BE2C (cell line): ENCODE data around the gene POC1A.

Experiments
- DNase-seq: peaks from one replicate; pipeline ENCODE4 v3.0.0-alpha.2; 2020
- H3K27me3 ChIP-seq: fragments of 250-450 bp; sonication (Bioruptor Pico); 2 replicates; pipeline ENCODE4 v1.5.1; 2020; ENCODE audit warnings: mild to moderate bottlenecking
- H3K36me3 ChIP-seq: fragments of 250-450 bp; sonication (Bioruptor Pico); 2 replicates; pipeline ENCODE4 v1.5.1; 2020; ENCODE audit warnings: mild to moderate bottlenecking
- H3K4me1 ChIP-seq: fragments of 250-450 bp; sonication (Bioruptor Pico); 2 replicates; pipeline ENCODE4 v1.5.1; 2020
- H3K4me3 ChIP-seq: 2 replicates; pipeline ENCODE4 v1.5.1; 2011; ENCODE audit warnings: low read depth, low read length
- H3K9me3 ChIP-seq: fragments of 250-450 bp; sonication (Bioruptor Pico); 2 replicates; pipeline ENCODE4 v1.5.1; 2020
- CTCF ChIP-seq: IDR thresholded peaks from 2 replicates; pipeline ENCODE4 v1.5.1; 2012; ENCODE audit warnings: mild to moderate bottlenecking, low read depth, low read length

POC1A gene

GRCh38 chr3:52056521-52056967, 97.7 kb downstream of the POC1A start, which contains the start of gene DUSP7:
TSS of gene DUSP7 (minus strand) at chr3:52056571. CDS start at chr3:52056366, 205 bp downstream.
- Histone ChIP-seq H3K4me3 (peak within 1 kb of the TSS; percentile 86), H3K4me1 (peaks cover 15% of the 10 kb centered on the region), H3K27me3 (no peaks in the 10 kb centered on the region), H3K9me3 (no peaks in the 10 kb centered on the region), H3K36me3 (peaks cover 26% of the 10 kb centered on the region)
- TF ChIP-seq CTCF: no peak
- DNase-seq: peak; percentile 73

GRCh38 chr3:52055537-52056351, 98.5 kb downstream of the POC1A start:
- H3K4me1 ChIP-seq: peaks cover 15% of the 10 kb centered on the region
- DNase-seq: peak; percentile 61
- H3K36me3 ChIP-seq: peaks cover 34% of the 10 kb centered on the region
- TF ChIP-seq CTCF: no peak
- H3K4me3 ChIP-seq: peak overlapping the region; percentile 86
- no peaks in the 10 kb centered on the region for H3K9me3 ChIP-seq
- no peaks in the 10 kb centered on the region for H3K27me3 ChIP-seq

- peak; percentile 39 for DNase-seq
- H3K4me1 ChIP-seq: peaks cover 15% of the 10 kb centered on the region
Measured at GRCh38 chr3:52054661-52055511, 99.3 kb downstream of the POC1A start.

GRCh38 chr3:52053307-52054304, 100.6 kb downstream of the POC1A start:
- H3K36me3 ChIP-seq: peaks cover 52% of the 10 kb centered on the region
- H3K27me3 ChIP-seq: no peaks in the 10 kb centered on the region
- H3K4me3 ChIP-seq: peak overlapping the region; percentile 86
- H3K9me3 ChIP-seq: no peaks in the 10 kb centered on the region
- H3K4me1 ChIP-seq: peaks cover 18% of the 10 kb centered on the region
- no peak for DNase-seq
- TF ChIP-seq CTCF: peak; percentile 34; the same call in 1 of the 2 replicates

More at GRCh38 chr3:52054661-52055511, 99.3 kb downstream of the POC1A start:
- no peaks in the 10 kb centered on the region for H3K9me3 ChIP-seq
- H3K27me3 ChIP-seq: no peaks in the 10 kb centered on the region
- H3K36me3 ChIP-seq: peaks cover 42% of the 10 kb centered on the region
- TF ChIP-seq CTCF: peak; percentile 40
- H3K4me3 ChIP-seq: peak overlapping the region; percentile 86

GRCh38 chr3:52052831-52053306, 101.4 kb downstream of the POC1A start:
- Histone ChIP-seq H3K27me3 (no peaks in the 10 kb centered on the region), H3K36me3 (peaks cover 52% of the 10 kb centered on the region), H3K9me3 (no peaks in the 10 kb centered on the region), H3K4me1 (peaks cover 20% of the 10 kb centered on the region), H3K4me3 (peak overlapping the region; percentile 86)
- peak; percentile 62 for DNase-seq
- peak; percentile 38 for TF ChIP-seq CTCF
